CMK (cell line): Measurements from ENCODE around the gene DOCK1.

Source experiments
- DNase-seq: peaks from one replicate; pipeline ENCODE4 v3.0.0-alpha.2; 2010; ENCODE audit warnings: low read depth

The DOCK1 gene

DNA sequence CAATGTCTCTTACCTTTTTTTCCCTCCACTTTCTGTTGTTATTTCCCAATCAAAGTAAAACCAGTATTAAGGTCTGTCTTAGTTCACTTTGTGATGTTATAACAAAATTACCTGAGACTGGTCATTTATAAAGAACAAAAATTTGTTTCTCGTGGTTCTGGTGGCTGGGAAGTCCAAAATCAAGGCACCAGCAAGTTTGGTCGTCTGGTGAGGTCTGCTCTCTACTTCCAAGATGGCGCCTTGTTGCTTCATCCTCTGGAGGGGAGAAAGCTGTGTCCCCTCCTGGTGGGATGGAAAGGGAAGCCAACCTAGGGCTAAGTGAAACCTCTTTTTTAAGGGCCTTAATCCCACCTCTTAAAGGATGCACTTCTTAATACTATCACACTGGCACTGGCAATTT is 313.4 kb downstream of the DOCK1 start:
- no peak for DNase-seq

DNA sequence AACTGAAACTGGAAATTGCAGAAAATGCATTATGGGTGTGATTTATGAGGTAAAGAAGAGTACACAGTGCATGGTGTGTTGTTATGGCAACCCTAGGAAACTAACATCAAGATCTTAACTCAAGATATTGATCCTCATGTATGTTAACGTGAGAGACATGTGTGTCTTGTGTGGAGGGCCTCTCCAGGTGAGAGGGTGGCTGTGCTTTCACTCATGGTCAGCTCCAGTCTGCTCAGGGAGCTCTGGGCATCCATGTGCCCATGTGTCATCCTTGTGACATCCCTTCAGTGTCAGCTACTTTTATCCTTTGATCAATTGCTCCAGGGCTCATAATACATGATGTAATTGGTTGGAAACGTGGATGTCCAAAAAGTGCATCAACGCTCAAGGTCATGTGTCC is 316.1 kb downstream of the DOCK1 start:
- DNase-seq: no peak

DNA sequence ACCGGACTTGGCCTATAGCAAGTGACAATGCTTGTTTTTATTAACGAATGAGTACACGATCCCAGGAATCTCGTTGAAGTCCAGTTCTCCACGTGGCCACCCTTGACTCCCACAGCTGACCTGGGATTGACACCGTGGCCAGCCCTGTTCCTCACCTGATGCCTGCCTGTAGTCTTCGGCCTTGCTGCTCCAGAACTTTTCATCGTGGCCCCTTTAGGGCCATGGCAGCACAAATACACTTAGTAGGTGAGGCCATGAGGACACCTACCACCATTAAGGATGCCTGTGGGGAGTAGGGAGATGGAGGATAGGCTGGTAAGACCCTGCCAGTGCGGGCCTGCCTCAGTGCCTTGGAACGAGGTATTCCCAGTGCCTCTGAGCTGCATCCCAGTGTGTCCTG is 321.8 kb downstream of the DOCK1 start:
- DNase-seq: no peak

DNA sequence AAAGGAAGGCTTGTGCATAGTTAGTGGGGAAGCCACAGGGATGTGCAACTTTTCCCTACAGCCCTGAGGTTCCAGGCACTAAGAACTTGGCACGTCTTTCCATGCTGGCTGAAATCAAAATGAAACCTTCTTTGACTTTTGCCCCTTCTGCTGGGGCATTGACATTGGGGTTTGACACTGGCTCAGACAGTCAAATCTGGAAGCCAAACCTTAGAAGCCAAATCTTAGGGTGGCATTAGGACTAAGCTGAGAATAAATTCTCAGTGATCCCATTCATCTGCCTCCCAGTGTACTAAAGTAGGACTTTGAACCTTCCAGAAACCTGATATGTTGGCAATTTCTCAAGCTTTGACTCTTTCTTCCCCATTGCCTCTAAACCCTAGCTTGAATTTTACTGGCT is 322.4 kb downstream of the DOCK1 start:
- DNase-seq: no peak

DNA sequence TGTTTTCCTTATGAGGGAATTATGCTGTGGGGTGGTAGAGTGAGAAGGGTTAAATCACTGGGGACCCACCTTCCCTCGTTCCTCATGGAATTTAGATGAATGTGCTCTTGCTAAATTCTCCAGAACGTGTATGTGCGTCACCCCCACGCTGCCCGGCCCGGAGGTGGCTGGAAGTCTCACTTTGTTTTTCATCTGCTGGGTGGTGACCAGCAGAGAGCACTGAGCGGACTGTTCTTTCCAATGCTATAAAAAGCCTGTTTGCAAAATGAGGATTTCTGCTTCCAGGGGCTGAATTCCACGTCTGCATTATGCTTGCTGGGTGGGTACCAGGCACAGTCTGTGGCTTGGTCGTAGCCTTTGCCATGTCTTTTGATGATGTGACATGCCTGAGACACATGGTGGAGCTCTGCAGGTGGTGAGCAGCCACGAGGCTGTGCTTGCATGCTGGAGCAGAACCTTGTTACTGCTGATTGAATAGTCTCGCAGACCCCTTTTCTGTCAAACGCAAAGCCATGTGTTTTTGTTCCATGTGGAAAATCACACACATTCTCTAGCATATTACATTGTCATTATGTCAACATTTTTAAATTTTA is 323.1 kb downstream of the DOCK1 start:
- no peak for DNase-seq

DNA sequence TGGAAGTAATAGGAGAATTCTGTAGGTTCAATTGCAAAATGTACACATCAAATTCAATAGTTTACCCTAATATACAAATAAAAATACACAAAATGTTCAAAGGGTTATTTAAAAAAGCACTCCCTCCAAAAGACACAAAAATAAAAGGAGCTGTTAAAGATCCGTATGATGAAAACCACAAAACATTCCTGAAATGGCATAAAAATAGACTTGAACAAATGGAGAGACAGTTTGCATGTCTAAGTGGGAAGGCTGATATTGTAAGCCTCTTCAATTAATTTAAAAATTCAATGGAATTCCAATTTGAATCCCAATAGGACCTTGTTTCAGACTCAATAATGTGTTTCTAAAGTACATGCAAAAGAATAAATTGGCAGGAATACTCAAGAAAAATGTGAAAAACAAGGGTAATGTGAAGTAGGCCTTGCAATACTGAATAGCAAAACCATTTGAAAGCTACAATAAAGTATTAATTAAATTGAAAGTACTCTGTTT is 329.1 kb downstream of the DOCK1 start:
- no peak for DNase-seq

DNA sequence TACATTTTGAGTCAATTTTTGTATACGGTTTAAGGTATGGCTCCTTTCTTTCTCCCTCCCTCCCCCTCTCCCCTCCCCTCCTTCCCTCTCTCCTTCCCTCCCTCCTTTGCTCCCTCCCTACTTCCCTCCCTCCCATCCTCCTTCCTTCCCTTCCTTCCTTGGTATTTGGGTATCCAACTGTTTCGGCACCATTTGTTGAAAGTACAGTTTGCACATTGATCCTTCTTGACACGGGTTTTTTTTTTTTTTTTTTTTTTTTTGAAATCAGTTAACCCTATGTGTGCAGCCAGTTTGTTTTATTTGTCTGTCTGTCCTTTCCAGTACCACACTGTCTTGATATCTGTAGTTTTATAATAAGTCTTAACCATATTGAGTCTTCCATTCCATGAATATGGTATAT is 331.0 kb downstream of the DOCK1 start:
- no peak for DNase-seq

DNA sequence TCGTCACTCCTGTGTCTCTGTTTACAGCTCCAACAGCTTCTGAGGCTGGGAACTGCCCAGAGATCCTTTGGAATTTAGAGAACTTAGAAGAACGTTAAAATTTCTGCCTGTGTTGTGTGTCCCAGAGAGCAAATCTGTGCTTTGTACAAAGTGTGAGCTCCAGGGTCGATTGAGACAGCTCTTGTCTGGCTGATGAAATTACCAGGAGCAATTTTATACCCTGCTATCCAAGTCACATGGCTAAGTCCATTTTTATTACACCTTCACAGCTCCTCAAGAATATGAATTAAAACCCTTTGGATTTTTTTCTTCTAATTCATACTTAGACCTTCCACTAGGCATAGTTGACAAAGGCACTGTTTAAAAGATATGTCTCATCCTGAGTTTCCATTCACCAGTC is 337.7 kb downstream of the DOCK1 start:
- DNase-seq: no peak

DNA sequence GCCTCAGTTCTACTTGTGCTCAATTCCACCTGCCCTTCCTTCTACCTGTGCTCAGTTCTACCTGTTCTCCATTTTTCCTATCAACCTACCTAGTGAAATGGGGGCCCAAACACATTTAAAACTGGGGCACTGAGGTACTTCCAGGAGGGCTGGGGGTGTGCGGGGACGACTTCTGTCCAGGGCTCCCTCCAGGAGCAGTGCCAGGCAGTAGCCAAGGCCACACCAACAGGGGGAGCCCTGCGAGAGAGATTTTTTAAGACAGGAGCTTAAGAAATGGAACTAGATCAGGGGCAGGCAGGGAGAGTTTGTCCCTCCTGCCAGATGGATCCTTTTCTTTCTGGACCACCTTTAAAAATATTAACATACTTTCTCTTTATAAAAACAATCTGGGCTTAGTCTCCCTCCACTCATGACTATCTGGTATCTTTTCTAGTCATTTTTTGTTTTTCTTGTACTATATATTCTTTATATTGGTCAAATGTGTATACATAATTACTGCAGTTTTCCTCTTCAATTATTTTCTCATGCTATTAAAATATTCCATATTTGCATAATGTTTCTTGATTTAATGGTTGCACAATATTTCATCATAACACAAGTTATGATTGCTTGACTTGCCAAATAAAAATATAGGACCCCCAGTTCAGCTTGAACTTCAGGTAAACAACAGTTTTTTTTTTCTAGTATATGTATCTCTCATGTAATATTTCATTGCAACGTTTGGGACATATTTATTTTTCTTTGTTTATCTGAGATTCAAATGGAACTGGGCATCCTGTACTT is 338.5 kb downstream of the DOCK1 start:
- no peak for DNase-seq

DNA sequence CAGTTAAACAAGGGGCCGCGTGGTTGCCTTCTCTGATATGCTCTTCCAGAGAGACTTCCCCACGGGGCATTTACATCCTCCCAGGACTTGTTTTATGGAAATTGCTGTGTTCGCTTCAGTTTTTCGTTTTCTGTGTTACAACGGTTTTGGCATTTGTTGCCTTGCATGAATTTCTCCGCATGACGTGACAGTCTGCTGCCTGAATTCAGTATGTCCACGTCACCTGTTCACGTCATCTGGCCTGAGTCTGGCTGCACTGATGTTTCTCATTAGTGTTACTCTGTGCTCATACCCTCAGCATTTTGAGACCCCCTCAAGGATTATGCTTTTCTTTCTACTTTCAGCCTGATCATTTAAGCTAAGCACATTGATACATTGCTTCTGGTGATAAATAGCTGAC is 340.2 kb downstream of the DOCK1 start:
- DNase-seq: no peak

DNA sequence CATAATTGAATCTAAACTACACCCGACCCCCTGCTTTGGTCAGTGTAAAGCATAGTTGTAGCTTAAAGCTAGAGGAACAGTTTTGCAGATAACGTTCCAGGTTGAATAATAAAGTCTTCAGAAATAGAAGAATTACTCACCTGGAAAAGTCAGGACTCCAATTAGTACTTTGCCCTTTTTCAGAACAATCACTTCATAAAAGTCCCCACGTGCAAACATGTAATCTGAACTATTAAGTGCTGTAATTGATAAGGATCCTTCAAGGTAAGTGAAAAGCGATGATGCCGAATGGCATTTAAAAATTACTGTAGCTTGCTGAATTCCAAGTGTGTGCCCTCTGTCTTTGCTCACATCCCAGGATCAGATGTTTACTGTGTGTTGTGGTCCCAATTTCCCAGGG is 344.8 kb downstream of the DOCK1 start:
- no peak for DNase-seq

DNA sequence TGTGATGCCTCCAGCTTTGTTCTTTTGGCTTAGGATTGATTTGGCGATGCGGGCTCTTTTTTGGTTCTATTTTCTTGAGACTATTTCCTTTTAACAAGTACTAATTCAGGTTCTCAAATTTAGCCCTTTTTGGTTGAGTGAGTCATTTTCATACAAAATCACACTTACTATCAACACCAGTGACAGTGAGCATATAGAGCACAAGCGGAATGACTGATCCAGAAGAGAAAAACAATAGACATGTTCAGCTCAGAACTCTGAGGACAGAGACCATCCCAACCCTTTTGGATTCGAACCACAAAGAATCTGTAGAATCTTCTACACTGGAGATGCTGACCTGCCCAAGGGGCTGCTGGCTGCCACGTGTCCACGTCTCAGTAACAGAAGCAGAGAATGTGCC is 347.6 kb downstream of the DOCK1 start:
- DNase-seq: no peak

DNA sequence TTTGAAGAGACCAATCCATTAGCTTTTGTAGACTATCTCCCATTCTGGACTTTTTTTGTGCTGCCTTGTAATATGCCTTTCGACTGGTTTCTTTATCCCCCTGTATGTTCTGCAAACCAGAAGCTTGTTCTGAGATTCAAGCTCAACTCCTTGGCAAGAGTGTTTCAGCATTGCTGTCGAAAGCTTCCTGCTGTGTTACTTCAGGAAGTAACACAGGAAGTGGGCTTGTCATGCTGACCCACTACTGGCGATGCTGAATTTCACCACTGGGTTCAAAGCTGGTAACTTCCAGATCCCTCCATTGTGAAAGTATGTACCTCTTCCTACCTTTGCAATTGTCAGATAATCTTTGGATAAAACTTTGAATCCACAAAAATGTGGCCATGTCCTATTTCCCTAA is 349.0 kb downstream of the DOCK1 start:
- DNase-seq: no peak

DNA sequence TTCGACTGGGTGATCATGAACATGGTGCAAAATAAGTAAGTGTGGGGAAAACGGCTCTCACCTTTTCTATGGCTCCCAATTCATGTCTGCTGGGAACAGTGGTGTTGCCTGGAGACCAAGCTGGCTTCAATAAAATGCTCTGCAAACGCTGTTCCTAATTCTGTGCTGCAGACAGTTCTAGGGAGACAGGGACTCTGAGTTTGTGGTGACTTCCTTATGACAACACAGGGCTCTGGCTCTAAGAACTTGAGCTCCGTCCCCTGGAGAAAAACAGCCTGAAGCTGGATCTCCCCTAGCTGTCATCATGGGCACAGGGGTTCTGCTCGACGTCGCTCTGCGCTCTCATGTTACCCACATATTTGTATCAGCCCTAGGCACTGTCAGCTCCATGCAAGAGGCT is 352.2 kb downstream of the DOCK1 start:
- no peak for DNase-seq

DNA sequence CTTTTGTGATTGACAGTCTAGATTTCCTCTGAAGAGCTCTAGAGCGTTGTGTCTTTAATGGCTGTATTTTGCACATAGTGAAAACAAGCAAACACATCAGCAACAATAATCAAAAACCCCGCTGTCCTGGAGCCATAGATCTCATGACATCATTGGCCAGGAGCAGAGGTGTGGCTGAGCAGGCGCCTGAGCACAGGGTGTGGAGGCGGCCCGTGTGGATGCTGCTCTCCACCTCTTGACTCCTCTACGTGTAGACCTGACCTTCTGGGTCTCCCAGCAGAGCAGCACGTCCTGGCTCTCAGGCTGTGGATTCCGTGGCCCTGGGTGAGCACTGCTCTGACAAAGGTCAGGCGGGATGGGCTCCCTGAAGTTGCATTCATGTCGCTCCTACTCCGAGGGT is 354.1 kb downstream of the DOCK1 start:
- DNase-seq: no peak

DNA sequence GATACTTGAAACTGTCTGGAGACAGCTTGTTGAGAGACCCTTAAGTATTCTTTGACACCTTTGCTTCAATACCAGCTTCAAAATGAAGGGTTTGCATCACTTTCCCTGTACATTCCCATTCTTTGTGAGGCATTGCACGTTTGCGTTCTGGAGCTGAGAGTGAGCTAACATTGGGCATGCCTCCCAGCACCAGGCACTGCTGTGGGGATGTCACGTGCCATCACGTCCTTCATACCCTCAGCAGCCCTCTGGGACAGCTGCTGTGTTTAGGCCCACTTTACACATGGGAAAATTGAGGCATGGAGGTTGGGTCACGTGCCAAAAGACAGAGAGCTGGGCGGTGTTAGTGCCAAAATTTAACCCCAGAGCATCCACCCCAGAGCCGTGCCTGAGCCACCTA is 357.4 kb downstream of the DOCK1 start:
- DNase-seq: no peak

DNA sequence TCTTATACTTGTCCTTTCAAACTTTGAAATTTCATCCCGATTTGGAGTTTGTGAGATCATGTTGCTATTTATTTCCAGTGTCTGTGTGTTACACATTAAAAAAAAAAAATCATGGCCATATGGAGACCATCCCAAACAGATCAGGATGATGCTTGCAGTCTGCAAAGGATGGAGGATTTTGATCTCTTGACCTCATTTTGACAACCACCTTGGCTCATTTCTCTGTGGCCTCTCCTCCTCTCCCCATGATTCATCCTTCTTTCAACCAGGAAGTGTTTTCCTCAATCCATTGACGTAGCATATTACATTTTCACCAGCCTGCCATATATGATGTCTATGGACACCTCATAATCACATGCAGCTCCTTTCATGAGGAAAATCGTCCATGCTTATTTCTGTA is 360.1 kb downstream of the DOCK1 start:
- DNase-seq: no peak

DNA sequence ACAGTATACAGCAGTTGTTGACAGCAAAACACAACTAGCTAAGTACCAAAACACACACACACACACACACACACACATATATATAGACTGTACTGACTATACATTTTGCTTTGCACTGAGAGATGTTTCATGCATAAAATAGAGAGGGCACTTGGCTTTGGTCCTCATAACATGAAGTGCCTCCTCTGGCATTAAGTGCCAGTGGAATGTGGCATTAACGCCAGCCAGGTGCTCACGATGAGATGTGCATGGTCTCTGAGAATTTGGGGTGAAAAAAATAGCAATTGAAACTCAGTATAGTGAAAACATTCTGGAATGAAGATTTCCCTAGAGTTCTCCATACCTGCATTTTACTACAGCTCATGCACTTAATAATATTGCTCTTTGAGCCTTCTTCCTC is 361.2 kb downstream of the DOCK1 start:
- no peak for DNase-seq

DNA sequence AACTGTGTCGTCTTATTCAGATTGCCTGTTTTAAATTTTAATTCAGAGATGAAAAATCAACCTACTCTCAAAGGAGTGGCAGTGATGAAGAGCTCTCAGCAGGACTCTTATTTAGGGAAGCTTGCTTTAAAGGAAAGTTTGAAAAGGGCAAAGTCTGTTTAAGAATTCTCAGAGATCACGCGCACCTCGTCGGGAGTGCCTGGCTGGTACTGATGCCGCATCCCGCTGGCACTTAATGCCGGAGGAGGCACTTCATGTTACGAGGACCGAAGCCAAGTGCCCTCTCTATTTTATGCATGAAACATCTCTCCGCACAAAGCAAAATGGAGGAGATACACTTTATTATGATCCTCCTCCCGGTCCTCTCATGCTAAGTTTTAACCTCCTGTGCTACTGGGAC is 362.2 kb downstream of the DOCK1 start:
- DNase-seq: no peak

DNA sequence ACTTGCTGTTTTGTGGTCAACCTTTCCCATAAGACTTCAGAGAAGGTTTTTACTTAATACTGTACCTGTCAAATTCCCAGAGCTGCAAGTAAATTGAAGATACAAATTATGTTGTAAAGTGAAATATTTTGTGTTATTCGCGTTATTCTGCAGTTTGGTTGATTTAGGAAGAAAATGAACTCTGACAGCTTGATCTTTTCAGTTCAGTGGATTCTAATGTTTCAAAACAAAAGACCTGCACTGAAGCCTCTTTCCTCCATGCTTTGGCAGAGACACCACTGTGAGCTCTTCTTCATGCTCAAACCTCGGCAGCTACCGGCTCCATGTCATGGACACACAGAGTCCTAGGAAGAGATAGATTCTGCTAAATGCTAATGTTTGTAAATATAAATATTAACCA is 366.8 kb downstream of the DOCK1 start:
- DNase-seq: no peak

DNA sequence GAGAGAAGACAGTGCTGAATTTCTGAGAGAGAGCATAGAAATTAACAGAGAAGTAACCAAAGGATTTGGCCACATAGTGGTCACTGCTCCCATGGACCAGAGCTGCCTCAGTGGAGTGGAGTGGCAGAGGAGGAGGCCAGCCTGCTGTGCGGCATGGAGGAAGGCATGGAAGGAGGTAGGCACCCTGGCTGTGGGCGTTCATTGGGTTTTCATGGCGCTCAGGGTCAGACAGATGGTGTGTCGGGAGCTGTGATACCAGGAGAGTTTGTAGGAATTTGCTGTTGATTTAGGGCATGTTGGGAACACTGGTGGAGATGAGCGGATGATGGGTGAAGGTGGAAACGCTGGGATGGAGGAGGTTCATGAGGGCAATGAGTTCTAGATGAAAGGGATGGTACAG is 370.0 kb downstream of the DOCK1 start:
- no peak for DNase-seq

DNA sequence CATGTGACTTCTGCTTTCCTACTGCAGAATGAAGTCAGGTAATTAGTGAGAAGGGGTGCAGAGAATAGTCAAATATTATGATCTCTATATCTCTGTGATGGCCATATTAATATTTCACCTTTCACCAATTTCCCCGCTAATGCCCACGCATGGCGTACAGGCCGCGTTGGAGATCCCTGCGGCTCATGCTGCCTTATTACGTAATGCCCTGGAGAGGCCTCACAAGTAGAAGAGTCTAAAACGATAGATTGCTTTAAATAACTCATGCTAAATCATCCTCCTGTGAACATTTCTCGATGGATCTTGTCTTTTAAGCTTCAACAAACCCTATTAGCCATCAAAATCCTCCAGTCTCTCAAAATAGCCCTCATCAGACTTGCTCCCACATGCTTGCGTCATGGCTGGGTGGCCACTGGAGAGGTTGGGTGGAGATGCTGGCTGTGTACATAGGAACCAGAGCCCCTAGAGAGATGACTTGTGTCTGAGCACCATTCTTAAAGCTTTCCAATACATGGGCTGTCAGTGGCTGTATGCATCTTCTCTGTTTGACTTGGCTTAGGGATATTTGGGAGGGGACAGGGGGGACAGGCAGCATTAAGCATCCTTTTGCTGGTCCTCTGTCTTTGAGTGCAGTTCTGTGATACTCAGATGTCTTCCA is 370.7 kb downstream of the DOCK1 start:
- DNase-seq: no peak

DNA sequence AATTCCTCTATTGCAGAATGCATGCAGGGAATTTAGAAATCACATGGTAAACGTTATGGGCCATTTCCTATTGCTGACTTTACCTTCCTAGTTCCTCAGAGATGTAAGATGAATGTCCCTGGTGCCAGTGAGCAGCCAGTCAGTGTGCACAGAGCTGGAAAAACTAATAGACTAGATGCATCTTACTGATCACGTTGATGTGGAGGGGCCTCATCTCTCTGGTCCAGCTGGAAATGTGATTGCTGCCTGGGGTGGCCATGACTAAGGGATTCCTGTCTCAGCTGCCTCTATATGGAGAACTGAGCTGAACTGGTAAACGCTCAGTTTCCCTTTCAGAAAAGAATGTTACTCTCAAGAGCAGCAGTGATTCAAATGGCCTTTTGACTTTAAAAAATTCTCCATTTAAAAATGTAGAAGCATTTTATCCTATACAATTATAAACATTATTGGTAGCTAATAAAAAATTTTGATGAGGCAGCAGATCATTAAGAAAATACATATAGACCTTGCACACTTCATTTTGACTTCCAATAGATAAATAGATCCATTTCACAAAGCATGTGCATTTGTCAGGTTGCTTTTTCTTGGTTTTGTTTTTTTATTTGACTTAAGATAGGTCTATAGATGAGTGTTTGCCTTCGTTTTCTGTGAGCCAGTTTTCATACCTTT is 371.7 kb downstream of the DOCK1 start:
- DNase-seq: no peak
